GM12878 (cell line): ENCODE results near the gene FAM241A. TPM values are rescaled to one million over a fixed set of nuclear protein-coding genes. Genes with fewer than 3 reads are reported as not detected.

Experiments used
- ATAC-seq: fragments of 200-7000 bp; cut with Tn5 transposase; 3 replicates; pipeline ENCODE4 v1.9.1; 2020; ENCODE audit warnings: mild to moderate bottlenecking, moderate library complexity
- BruUV-seq: library from RNA; stranded (reverse); fragments of 400-500 nt; replicated peaks from 2 replicates; lab custom pipeline; 2021; lab: Mats Ljungman, UMichigan
- CTCF ChIA-PET: fragments of 300-600 bp; sonication (Branson Sonifier 250); formaldehyde crosslinking; extraction: SDS; loops from one replicate; lab custom pipeline; 2021; ENCODE audit warnings: inconsistent platforms; lab: Yijun Ruan, JAX
- POLR2A ChIA-PET: fragments of 350-600 bp; formaldehyde crosslinking; extraction: SDS; loops from one replicate; lab custom pipeline; 2021; ENCODE audit warnings: inconsistent platforms; lab: Charles Lee
- RAD21 ChIA-PET: fragments of 300-600 bp; sonication (Branson Sonifier 250); formaldehyde crosslinking; loops from one replicate; lab custom pipeline; 2023; ENCODE audit warnings: antibody characterized with exemption; ENCODE audit not compliant: unreplicated experiment; lab: Charles Lee
- SMC1A ChIA-PET: fragments of 300-600 bp; sonication (Branson Sonifier 250); formaldehyde crosslinking; loops from one replicate; lab custom pipeline; 2023; ENCODE audit not compliant: unreplicated experiment, uncharacterized antibody; lab: Charles Lee
- DNase-seq: peaks from one replicate; pipeline ENCODE4 v3.0.0-alpha.2; 2011; ENCODE audit warnings: low read depth, low spot score
- FAIRE-seq: peaks from 3 replicates; lab custom pipeline; 2011; peaks lifted over from hg19 to GRCh38; lab: Jason Lieb, UNC
- H2AFZ ChIP-seq: 2 replicates; pipeline ENCODE4 v1.6.0; 2011; ENCODE audit warnings: low read depth, low read length, control low read depth; ENCODE audit not compliant: control insufficient read depth
- H3K27ac ChIP-seq: 2 replicates; pipeline ENCODE4 v1.5.1; 2011; ENCODE audit warnings: control low read depth; ENCODE audit not compliant: control insufficient read depth, insufficient read depth
- H3K27me3 ChIP-seq, 2 experiments: replicated peaks in 1 of 2; 2 replicates each; pipeline versions ENCODE4 v1.6.0 to v1.6.1; 2011; ENCODE audit warnings: low read length in 1 of 2; ENCODE audit not compliant: control insufficient read depth in 2 of 2, insufficient read depth in 2 of 2
- H3K36me3 ChIP-seq, 2 experiments: 2 replicates each; pipeline ENCODE4 v1.5.1; 2011; ENCODE audit warnings: low read length in 1 of 2; ENCODE audit not compliant: control insufficient read depth in 2 of 2, insufficient read depth in 2 of 2
- H3K4me1 ChIP-seq: 2 replicates; pipeline ENCODE4 v1.6.1; 2011; ENCODE audit warnings: mild to moderate bottlenecking, low read length, moderate library complexity, mixed read lengths; ENCODE audit not compliant: control insufficient read depth, insufficient read depth
- H3K4me2 ChIP-seq: 2 replicates; pipeline ENCODE4 v1.6.0; 2011; ENCODE audit warnings: control low read depth; ENCODE audit not compliant: control insufficient read depth, insufficient read depth
- H3K4me3 ChIP-seq: fragments of 200-600 bp; sonication (generic); 2 replicates; pipeline ENCODE4 v1.5.1; 2016
- H3K79me2 ChIP-seq: 2 replicates; pipeline ENCODE4 v1.6.0; 2011; ENCODE audit warnings: low read length; ENCODE audit not compliant: control insufficient read depth, insufficient read depth
- H3K9ac ChIP-seq: 2 replicates; pipeline ENCODE4 v1.8.0; 2011; ENCODE audit warnings: low read length, control low read depth, mixed read lengths; ENCODE audit not compliant: control insufficient read depth, insufficient read depth
- H3K9me3 ChIP-seq: replicated peaks from 3 replicates; pipeline ENCODE4 v1.5.1; 2011; ENCODE audit warnings: mild to moderate bottlenecking, low read length; ENCODE audit not compliant: control insufficient read depth, insufficient read depth
- H4K20me1 ChIP-seq: 2 replicates; pipeline ENCODE4 v1.6.0; 2011; ENCODE audit not compliant: control insufficient read depth, insufficient read depth
- ASH2L ChIP-seq: fragments of 300-600, 200-600 bp; sonication (generic); IDR thresholded peaks from 2 replicates; pipeline ENCODE4 v1.6.1; 2017; ENCODE audit warnings: low read depth, mild to moderate bottlenecking, borderline replicate concordance
- HSF1 ChIP-seq: fragments of 150-350 bp; IDR thresholded peaks from 2 replicates; pipeline ENCODE4 v1.6.1; 2014; ENCODE audit warnings: mild to moderate bottlenecking, low read depth, low read length
- IRF4 ChIP-seq: IDR thresholded peaks from 2 replicates; pipeline ENCODE4 v1.6.1; 2011; ENCODE audit warnings: low read depth, low read length
- NFIC ChIP-seq: IDR thresholded peaks from 2 replicates; pipeline ENCODE4 v1.6.1; 2012; ENCODE audit warnings: low read depth, mild to moderate bottlenecking, inconsistent platforms, low read length, moderate library complexity
- NFXL1 ChIP-seq: fragments of 450-650 bp; IDR thresholded peaks from 2 replicates; pipeline ENCODE4 v1.6.1; 2017; ENCODE audit warnings: antibody characterized with exemption, mild to moderate bottlenecking, borderline replicate concordance
- NFYB ChIP-seq: IDR thresholded peaks from 2 replicates; pipeline ENCODE4 v1.6.1; 2011; ENCODE audit warnings: low read depth, mild to moderate bottlenecking, low read length, improper control_type of control experiment, moderate library complexity; ENCODE audit not compliant: insufficient read depth
- PAX5 ChIP-seq: IDR thresholded peaks from 2 replicates; pipeline ENCODE4 v1.6.1; 2011; ENCODE audit warnings: low read depth, low read length, borderline replicate concordance
- POLR2A ChIP-seq: IDR thresholded peaks from 2 replicates; pipeline ENCODE4 v1.6.1; 2011; ENCODE audit warnings: low read depth, mild to moderate bottlenecking, low read length
- RUNX3 ChIP-seq: IDR thresholded peaks from 2 replicates; pipeline ENCODE4 v1.6.1; 2012; ENCODE audit warnings: low read length, inconsistent platforms
- STAT1 ChIP-seq: fragments of 450-650 bp; conservative IDR thresholded peaks from 2 replicates; pipeline ENCODE4 v1.6.1; 2014; ENCODE audit warnings: antibody characterized with exemption, mild to moderate bottlenecking
- TCF7 ChIP-seq: IDR thresholded peaks from 2 replicates; pipeline ENCODE4 v1.6.1; 2014; ENCODE audit warnings: antibody characterized with exemption, borderline replicate concordance
- WRNIP1 ChIP-seq: IDR thresholded peaks from 2 replicates; pipeline ENCODE4 v1.6.1; 2011; ENCODE audit warnings: low read depth, low read length, improper control_type of control experiment, borderline replicate concordance
- in situ Hi-C: fragments of 300-500 bp; cut with MboI; formaldehyde crosslinking; loops from 9 replicates; pipeline ENCODE4 v1.14.3; 2018; ENCODE audit warnings: mixed read lengths
- intact Hi-C: fragments of 100-400 bp; cut with micrococcal nuclease; formaldehyde crosslinking; loops from one replicate; pipeline ENCODE4 v1.14.2; 2022; ENCODE audit not compliant: unreplicated experiment
- polyA plus RNA-seq, 11 experiments: library from polyadenylated mRNA; depleted of rRNA in 4 of 11; unstranded in 6 of 11; stranded (reverse) in 5 of 11; fragments of >200 nt; fragmentation: Nextera tagmentation in 4 of 11; fragmentation: Illumina TruSeq in 1 of 11; extraction: Ambion mirVana in 4 of 11; extraction: Trizol in 1 of 11; gene quantifications; 1 replicate in 1 of 11; 2 replicates in 10 of 11; pipeline versions ENCODE4 v1.2.1 to v1.2.3, GENCODE V29; 2011 to 2016; ENCODE audit warnings: inconsistent platforms in 2 of 11, missing spikeins in 2 of 11, low read depth in 1 of 11
- total RNA-seq, 4 experiments: library from RNA; depleted of rRNA in 3 of 4; stranded (reverse); fragments of >200 nt in 3 of 4; fragmentation: Illumina TruSeq in 1 of 4; extraction: Trizol in 1 of 4; gene quantifications; 2 replicates each; pipeline versions ENCODE4 v1.2.1 to v1.2.3, GENCODE V29; 2013 to 2021
- TF ChIP-seq, protein P1 (sequence below): IDR thresholded peaks from 2 replicates; pipeline ENCODE4 v1.6.1; 2012; ENCODE audit warnings: mild to moderate bottlenecking, low read depth, low read length
- TF ChIP-seq, protein P2 (sequence below): IDR thresholded peaks from 2 replicates; pipeline ENCODE4 v1.6.1; 2012; ENCODE audit warnings: low read depth, low read length, improper control_type of control experiment
- TF ChIP-seq, protein P3 (sequence below): IDR thresholded peaks from 2 replicates; pipeline ENCODE4 v1.6.1; 2012; ENCODE audit warnings: low read depth, low read length, improper control_type of control experiment

FAM241A gene
- total and polyA plus RNA-seq, 10 of the 15 experiments (the other 5 are each of a cell fraction or from before 2014, with no cell fraction given), result 0.20 to 7.5 (median 2.4) TPM

DNA sequence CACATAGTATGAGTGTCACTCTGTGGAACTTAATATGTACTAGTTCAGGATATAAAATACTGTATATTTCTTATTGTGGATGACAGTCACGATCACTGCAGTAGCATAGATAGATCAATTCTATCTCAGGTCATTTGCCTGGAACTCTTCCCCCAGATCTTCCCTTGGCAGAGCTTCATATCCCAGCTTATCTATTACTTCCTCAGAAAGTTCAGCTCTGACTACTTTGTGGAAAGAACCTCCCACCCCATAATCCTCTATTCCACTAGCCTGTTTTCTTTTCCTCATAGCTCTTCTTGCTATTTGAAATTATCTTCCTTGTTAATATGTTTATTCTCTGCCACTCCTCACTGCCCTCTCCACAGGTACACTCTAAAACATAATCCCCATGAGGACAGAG, 10.9 kb downstream of the FAM241A start (continued):
- TF ChIP-seq, protein P1, sequence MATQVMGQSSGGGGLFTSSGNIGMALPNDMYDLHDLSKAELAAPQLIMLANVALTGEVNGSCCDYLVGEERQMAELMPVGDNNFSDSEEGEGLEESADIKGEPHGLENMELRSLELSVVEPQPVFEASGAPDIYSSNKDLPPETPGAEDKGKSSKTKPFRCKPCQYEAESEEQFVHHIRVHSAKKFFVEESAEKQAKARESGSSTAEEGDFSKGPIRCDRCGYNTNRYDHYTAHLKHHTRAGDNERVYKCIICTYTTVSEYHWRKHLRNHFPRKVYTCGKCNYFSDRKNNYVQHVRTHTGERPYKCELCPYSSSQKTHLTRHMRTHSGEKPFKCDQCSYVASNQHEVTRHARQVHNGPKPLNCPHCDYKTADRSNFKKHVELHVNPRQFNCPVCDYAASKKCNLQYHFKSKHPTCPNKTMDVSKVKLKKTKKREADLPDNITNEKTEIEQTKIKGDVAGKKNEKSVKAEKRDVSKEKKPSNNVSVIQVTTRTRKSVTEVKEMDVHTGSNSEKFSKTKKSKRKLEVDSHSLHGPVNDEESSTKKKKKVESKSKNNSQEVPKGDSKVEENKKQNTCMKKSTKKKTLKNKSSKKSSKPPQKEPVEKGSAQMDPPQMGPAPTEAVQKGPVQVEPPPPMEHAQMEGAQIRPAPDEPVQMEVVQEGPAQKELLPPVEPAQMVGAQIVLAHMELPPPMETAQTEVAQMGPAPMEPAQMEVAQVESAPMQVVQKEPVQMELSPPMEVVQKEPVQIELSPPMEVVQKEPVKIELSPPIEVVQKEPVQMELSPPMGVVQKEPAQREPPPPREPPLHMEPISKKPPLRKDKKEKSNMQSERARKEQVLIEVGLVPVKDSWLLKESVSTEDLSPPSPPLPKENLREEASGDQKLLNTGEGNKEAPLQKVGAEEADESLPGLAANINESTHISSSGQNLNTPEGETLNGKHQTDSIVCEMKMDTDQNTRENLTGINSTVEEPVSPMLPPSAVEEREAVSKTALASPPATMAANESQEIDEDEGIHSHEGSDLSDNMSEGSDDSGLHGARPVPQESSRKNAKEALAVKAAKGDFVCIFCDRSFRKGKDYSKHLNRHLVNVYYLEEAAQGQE, result no peak
- TF ChIP-seq NFIC (no peak), IRF4 (no peak), ASH2L (no peak), PAX5 (no peak), STAT1 (no peak), RUNX3 (no peak), TCF7 (no peak), POLR2A (no peak)
- TF ChIP-seq, protein P2, sequence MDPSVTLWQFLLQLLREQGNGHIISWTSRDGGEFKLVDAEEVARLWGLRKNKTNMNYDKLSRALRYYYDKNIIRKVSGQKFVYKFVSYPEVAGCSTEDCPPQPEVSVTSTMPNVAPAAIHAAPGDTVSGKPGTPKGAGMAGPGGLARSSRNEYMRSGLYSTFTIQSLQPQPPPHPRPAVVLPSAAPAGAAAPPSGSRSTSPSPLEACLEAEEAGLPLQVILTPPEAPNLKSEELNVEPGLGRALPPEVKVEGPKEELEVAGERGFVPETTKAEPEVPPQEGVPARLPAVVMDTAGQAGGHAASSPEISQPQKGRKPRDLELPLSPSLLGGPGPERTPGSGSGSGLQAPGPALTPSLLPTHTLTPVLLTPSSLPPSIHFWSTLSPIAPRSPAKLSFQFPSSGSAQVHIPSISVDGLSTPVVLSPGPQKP, result no peak

DNA sequence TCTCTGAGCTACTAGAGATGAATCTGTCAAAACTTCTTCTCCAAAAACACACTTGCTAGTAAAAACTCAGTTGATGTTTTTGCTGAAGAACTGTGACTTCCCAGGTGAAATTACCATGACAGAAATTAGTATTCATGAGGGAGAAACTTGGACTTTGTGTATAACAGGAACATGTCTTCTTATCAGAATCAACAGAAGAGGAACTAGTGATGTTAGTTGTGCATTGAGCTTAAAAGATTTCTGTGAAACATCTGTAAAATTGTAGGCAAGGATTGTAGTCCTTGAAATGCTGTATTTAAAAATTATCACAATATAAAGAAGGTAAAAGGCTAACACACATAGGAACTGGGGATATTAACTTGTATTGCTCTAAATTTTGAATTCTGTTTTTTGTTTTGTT, 11.3 kb downstream of the FAM241A start:
- H3K4me2 ChIP-seq, result no peak overlapping the region
- no peaks in the 10 kb centered on the region for H3K36me3 ChIP-seq
- no peak overlapping the region for H3K4me3 ChIP-seq
- H4K20me1 ChIP-seq, result no peaks in the 10 kb centered on the region
- intact Hi-C loops, result no loop called here
- no peak overlapping the region for H2AFZ ChIP-seq
- no peaks in the 10 kb centered on the region for H3K27me3 ChIP-seq
- FAIRE-seq, result no peak
- H3K79me2 ChIP-seq, result no peaks in the 10 kb centered on the region
- no peaks in the 10 kb centered on the region for H3K4me1 ChIP-seq
- no peak overlapping the region for H3K27ac ChIP-seq
- no TSS peak for BruUV-seq
- no peaks in the 10 kb centered on the region; the same call in 2 of the 3 replicates for H3K9me3 ChIP-seq
- DNase-seq, result no peak
- no peak for ATAC-seq
- CTCF ChIA-PET, result interaction anchor here (0.6 to 1.0 kb wide), 4 partner anchors 11 to 732 kb away, joined by 3 read pairs; no protein-coding TSS in a partner anchor
- SMC1A ChIA-PET, result interaction anchor here (1.1 to 1.2 kb wide), 4 partner anchors 9 to 91 kb away, joined by 3 to 7 read pairs (median 4); no protein-coding TSS in a partner anchor
- RAD21 ChIA-PET, result no interaction called here
- no peak overlapping the region for H3K9ac ChIP-seq
- POLR2A ChIA-PET, result no interaction called here
- in situ Hi-C loops, result no loop called here
- TF ChIP-seq WRNIP1 (no peak), NFXL1 (no peak), HSF1 (no peak), NFYB (no peak), IRF4 (no peak), ASH2L (no peak)
- TF ChIP-seq, protein P3, sequence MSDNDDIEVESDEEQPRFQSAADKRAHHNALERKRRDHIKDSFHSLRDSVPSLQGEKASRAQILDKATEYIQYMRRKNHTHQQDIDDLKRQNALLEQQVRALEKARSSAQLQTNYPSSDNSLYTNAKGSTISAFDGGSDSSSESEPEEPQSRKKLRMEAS, result no peak
